NCI-H446 (cell line): ENCODE measurements around the gene NPLOC4.

Experiments used
- DNase-seq, 2 experiments: peaks; one replicate each; lab custom pipeline; 2025; lab: John Stamatoyannopoulos, UW

NPLOC4 gene

GRCh38 chr17:81518113-81518784 is 118.7 kb downstream of the NPLOC4 start:
- DNase-seq = no peak

DNA sequence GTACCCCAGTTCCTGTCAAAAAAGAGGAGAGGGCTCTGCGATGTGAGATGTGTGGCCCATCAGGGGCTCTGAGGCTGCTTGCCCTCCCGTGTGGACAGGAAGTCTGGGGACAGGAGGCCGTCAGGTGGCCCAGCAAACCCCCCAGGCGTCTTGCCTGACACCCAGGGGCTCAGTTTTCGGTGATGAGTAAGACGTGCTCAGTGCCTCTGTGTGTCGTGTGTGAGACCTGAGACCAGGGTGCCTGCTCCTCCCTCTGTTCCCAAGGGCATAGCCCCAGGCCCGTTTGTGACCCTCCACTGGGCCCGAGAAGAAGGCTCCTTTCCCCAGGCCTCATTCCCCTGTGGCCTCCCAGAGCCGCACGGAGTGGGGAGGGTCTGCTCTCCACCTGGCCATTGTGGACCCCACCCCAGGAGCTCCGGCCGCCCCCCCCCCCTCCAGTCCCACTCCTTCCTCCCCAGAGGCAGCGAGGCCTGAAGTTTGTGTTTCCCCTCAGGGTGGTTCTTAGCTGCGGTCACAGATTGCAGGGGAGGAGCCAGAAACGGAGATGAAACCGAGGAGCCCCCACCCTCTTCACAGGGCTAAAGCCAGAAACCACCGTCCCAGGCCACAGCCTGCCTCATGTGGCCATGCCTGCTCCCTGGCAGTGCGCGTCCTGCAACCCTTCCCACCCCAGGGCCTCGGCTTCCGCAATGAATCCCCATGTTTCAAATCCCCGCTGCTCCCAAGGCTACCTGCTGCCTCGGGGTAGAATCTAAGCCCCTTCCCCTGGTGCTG is 119.4 kb downstream of the NPLOC4 start:
- DNase-seq = no peak

- no peak for DNase-seq
Observed at GRCh38 chr17:81517009-81517338, 119.9 kb downstream of the NPLOC4 start.

DNA sequence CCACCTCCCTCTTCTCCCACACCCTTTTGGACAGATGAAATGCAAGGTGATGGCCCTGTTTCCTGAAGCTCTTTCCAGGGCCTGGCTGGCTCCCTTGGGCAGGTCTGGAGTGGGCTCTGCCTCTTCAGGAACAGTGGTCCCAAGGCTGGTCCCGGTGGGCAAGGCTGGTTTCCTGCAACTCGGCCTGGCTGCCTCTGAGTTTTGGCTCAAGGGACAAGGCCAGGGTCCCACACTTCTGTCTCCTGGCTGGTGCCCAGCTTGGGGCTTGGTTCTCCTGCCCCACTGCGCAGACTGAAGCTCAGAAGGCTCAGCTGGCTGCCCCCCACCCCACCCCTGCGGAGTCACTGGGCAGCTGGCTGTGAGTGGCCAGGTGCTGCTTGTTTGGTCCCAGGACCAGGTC is 120.5 kb downstream of the NPLOC4 start:
- no peak for DNase-seq

DNA sequence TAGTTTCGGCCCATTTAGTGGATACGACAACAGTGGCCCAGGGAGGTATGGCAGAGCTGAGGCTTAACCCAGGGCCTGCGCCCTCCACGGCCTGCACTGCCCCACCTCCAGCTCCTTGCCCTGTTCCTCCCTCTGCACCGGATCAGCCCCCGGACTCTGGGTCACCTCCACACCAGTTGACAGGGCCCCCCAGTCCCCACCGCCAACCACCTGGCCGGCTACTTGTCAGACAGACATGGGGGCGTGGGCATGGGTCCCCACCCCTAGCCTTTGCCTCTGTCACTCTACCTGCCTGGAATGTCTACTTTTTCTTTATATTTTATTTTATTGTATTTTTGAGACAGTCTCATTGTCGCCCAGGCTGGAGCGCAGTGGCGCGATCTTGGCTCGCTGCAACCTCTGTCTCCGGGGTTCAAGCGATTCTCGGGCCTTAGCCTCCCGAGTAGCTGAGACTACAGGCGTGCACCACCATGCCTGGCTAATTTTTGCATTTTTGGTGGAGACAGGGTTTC is 121.3 kb downstream of the NPLOC4 start:
- no peak for DNase-seq

- DNase-seq = no peak
Observed at GRCh38 chr17:81514739-81515529, 122.0 kb downstream of the NPLOC4 start.

DNA sequence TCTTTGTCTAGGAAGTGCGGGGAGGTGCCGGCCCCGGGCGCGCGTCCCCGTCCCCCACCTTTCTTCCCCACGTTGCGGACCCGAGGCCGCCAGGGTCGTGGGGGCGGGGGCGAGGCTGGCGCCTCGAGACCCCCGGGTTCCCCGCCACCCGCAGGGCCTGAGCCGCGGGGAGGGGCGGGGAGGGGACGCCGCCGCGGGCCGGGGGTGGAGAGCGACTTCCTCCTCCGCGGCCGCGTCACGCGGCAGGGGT is 122.5 kb downstream of the NPLOC4 start:
- DNase-seq = no peak

DNA sequence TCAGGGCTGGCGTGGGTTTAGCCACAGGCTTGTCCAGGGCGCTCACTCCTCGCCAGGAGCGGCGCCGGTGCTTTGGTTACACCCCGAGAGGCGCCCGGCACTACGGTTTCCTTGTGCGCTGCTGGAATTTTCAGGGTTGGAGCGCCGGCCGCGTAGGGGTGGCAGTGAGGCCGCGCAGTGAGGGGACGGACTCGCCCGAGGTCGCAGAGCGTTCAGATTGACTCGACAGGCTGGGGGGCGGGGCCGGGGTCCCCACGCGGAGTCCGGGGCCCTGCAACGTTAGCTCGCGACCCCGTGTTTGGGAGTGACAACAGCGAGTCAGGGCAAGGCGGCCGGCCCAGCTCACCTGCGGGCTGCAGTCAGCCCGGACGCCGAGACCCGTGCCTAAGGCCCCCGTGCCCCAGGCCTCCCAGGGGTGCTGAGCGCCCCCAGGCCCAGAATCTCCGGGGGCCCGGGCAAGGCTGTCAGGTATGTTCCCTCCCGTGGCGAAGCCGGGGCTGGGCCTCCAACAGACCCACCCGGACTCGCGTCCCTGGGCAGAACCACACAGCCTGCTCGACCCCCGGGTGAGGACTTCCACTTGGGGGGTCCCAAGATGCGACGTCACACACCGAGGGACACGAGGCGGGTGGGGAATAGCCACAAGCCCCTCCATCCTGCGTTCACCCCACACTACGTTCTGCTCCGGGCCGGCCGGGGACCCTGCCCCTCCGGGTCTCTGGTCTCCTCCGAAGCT is 123.0 kb downstream of the NPLOC4 start:
- DNase-seq = no peak

DNA sequence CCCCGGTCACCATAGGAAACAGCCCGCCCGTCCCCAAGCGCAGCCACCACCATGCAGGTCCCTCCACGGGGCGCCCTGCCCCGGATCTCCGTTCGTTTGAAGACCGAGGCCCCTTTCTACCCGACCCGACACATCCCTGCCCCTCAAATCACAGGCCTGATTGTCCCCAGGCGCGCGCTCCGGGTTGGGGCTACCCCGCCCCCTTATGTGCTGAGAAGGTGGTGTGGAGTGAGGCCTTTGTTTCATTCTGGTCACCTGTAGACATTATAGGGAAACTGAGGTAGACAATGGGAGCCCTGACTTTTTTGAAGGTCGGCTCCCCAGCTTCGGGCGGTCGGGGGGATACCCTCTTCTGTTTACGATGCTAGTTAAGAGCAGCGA is 123.5 kb downstream of the NPLOC4 start:
- no peak for DNase-seq

DNA sequence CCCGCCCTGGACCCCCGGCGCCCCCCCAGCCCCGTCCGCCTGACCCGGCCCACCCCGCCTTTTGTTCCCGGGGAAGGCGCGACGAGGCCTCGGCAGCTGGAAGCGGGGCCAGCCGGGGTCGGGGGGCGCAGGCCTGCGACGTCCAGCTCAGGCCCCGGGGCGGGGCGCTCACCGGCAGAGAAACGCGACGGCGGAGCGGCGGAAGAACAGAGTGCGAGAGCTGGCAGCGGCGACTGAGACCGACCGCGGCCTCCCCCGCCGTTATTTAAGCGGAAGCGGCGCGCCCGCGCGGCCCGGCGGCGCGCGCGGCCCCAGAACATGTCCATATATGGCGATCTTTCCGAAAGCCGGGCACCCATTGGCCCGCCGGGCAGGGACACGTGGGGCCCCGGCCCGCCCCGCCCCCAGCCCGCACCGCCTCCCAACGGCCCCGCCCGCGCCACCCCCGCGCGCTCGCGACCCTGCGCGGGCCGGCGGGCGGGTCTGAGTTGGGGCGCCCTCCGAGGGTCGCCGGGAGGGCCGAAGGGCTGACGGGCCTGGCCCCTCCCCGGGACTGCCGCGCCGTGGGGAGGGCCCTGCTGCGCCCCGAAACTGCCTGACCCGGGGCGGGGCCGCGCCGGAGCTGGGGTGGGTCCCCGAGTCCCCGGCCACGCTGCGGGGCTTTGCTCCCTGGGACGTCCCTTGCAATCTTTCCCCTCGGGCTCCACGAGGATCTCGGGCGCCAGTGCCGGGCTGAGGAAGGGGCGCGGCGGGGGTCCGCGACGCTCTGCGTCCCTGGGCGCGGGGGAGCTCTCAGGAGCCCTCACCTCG is 124.1 kb downstream of the NPLOC4 start, which contains the start of gene ACTG1:
TSS of gene ACTG1 (minus strand) at position 238 of the 810 bp plus-strand sequence. CDS start 445 bp downstream, outside the sequence.
- DNase-seq = peak; percentile 82 to 94

DNA sequence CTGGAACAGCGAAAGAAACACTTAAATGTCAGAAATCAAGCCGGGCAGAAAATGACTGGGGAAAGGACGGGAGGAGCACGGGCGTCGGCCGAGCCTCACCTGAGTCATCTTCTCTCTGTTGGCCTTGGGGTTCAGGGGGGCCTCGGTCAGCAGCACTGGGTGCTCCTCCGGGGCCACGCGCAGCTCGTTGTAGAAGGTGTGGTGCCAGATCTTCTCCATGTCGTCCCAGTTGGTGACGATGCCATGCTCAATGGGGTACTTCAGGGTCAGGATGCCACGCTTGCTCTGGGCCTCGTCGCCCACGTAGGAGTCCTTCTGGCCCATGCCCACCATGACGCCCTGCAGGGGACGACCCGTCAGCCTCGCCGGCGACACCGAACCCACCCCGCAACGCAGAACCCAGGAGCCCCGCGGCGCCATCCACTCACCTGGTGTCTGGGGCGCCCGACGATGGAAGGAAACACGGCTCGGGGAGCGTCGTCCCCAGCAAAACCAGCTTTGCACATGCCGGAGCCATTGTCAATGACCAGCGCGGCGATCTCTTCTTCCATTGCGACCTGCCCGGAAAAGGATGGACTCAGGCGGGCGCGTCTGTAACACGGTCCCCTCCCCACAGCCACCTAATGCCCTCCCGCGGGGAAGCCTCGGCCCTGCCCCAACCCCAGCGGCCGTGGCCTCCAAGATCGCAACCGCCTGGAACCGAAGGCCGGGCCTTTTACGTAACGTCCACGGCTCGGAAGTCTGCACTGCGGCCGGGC is 124.9 kb downstream of the NPLOC4 start:
- no peak for DNase-seq

DNA sequence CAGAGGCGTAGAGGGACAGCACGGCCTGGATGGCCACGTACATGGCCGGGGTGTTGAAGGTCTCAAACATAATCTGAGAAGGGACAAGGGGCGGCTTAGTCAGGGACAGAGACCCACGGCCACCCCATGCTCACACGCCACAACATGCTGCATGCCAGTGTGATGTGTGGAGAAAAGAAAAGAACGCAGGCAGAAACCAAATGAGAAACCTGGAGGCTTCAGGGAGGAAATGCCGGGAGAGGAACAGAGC is 125.4 kb downstream of the NPLOC4 start:
- no peak for DNase-seq

- no peak for DNase-seq
Observed at GRCh38 chr17:81510785-81511553, 125.9 kb downstream of the NPLOC4 start.

DNA sequence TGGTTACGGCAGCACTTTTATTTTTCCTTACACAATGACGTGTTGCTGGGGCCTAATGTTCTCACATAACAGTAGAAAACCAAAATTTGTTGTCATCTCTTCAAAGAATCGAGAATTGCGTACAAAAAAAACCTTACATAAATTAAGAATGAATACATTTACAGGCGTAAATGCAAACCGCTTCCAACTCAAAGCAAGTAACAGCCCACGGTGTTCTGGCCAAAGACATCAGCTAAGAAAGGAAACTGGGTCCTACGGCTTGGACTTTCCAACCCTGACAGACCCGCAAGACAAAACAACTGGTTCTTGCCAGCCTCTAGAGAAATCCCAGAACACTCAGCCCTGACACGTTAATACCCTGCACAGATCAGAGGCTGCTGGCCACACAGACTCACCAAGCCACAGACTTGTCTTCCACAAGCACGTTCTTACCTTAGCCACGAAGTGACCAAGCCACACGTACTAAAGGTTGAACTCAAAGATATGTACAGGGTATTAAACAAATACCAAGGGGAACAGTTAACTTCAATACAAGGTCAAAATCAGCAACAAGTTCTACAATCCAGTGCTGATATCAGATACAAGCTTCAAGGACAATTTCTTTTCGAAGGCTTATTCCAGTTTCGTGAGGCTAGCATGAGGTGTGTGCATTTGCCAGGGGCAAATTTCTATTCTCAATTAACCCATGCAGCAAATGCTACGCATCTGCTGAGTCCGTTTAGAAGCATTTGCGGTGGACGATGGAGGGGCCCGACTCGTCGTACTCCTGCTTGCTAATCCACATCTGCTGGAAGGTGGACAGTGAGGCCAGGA is 126.7 kb downstream of the NPLOC4 start:
- DNase-seq = no peak

- DNase-seq = no peak
Observed at GRCh38 chr17:81509207-81509971, 127.5 kb downstream of the NPLOC4 start.

DNA sequence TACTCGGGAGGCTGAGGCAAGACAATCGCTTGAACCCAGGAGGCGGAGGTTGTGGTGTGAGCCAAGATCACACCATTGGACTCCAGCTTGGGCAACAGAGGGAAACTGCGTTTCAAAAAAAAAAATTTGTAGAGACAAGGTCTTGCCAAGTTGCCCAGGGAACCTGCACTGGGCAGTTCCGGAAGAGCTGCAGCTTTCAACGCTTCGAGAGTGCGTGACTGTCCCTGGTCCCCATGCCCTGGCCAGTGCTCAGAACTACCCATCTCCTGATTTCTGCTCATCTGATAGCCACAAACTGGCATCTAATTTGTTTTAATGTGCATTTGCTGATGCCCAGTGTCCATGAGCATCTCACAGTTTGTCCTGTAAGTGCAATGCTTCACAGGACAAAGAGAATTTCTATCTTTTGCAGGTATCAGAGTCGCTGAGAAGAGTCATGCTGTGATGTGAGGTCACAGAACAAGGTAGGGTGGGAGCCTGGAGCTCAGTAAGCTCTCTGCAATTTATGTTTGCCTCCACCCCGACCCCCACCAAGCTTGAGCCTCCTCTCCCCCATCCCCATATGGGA is 128.2 kb downstream of the NPLOC4 start:
- no peak for DNase-seq
